H1 (cell line): Measurements from ENCODE around the gene DUSP21. TPM values are rescaled to one million over a fixed set of nuclear protein-coding genes. Genes with fewer than 3 reads are reported as not detected.

Experiments used
- EGR1 ChIP-seq: IDR thresholded peaks from 2 replicates; pipeline ENCODE4 v1.6.1; 2011; ENCODE audit warnings: low read depth, low read length, borderline replicate concordance
- GTF2F1 ChIP-seq: IDR thresholded peaks from 2 replicates; pipeline ENCODE4 v1.6.1; 2012; ENCODE audit warnings: low read depth, low read length, improper control_type of control experiment, borderline replicate concordance
- RXRA ChIP-seq: IDR thresholded peaks from 2 replicates; pipeline ENCODE4 v1.6.1; 2011; ENCODE audit warnings: low read depth, mild to moderate bottlenecking, low read length, moderate library complexity; ENCODE audit not compliant: insufficient read depth
- SUZ12 ChIP-seq: fragments of 200-600 bp; sonication (generic); IDR thresholded peaks from 2 replicates; pipeline ENCODE4 v1.6.1; 2012; ENCODE audit warnings: mild to moderate bottlenecking, inconsistent platforms, low read length, moderate library complexity, mixed read lengths
- polyA plus RNA-seq, 7 experiments: library from polyadenylated mRNA; depleted of rRNA in 3 of 7; stranded (reverse) in 5 of 7; unstranded in 2 of 7; fragments of >200 nt in 5 of 7; fragments of 200-250 nt in 2 of 7; gene quantifications; 1 replicate in 5 of 7; 2 replicates in 1 of 7; 4 replicates in 1 of 7; pipeline versions ENCODE4 v1.2.1 to v1.2.3, GENCODE V29; 2011 to 2013; ENCODE audit warnings: missing spikeins in 2 of 7, mixed read lengths in 2 of 7
- total RNA-seq: library from RNA; stranded (reverse); fragmentation: NEBNext Ultra II Directional; extraction: Animal tissue kit (Norgen Biotek cat#: 25700); gene quantifications from 2 replicates; pipeline ENCODE4 v1.2.1, GENCODE V29; 2021
- TF ChIP-seq, protein P1 (sequence below): fragments of 300-600 bp; sonication (generic); IDR thresholded peaks from 2 replicates; pipeline ENCODE4 v1.7.1; 2012; ENCODE audit warnings: low read length, moderate library complexity, mild to moderate bottlenecking, inconsistent platforms; ENCODE audit not compliant: insufficient replicate concordance

Gene DUSP21
- total and polyA plus RNA-seq, 2 of the 8 experiments (the other 6 are each of a cell fraction or from before 2014, with no cell fraction given), result not detected

DNA sequence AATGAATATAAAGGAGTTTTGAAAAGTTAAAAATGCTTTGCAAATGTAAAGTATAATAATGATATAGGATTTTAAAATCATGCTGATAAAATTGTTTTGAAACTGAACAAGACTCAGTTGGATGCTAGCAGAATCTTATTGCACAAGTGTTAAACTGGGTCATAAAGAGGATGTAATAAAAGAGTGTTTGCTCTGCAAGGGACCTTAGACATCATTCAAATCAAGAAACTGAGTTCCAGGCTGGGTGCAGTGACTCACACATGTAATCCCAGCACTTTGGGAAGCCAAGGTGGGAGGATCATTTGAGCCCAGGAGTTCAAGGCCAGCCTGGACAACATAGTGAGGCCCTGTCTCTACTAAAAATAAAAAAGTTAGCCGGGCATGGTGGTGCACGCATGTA lies 27.5 kb upstream of the DUSP21 start (continued):
- TF ChIP-seq, protein P1, sequence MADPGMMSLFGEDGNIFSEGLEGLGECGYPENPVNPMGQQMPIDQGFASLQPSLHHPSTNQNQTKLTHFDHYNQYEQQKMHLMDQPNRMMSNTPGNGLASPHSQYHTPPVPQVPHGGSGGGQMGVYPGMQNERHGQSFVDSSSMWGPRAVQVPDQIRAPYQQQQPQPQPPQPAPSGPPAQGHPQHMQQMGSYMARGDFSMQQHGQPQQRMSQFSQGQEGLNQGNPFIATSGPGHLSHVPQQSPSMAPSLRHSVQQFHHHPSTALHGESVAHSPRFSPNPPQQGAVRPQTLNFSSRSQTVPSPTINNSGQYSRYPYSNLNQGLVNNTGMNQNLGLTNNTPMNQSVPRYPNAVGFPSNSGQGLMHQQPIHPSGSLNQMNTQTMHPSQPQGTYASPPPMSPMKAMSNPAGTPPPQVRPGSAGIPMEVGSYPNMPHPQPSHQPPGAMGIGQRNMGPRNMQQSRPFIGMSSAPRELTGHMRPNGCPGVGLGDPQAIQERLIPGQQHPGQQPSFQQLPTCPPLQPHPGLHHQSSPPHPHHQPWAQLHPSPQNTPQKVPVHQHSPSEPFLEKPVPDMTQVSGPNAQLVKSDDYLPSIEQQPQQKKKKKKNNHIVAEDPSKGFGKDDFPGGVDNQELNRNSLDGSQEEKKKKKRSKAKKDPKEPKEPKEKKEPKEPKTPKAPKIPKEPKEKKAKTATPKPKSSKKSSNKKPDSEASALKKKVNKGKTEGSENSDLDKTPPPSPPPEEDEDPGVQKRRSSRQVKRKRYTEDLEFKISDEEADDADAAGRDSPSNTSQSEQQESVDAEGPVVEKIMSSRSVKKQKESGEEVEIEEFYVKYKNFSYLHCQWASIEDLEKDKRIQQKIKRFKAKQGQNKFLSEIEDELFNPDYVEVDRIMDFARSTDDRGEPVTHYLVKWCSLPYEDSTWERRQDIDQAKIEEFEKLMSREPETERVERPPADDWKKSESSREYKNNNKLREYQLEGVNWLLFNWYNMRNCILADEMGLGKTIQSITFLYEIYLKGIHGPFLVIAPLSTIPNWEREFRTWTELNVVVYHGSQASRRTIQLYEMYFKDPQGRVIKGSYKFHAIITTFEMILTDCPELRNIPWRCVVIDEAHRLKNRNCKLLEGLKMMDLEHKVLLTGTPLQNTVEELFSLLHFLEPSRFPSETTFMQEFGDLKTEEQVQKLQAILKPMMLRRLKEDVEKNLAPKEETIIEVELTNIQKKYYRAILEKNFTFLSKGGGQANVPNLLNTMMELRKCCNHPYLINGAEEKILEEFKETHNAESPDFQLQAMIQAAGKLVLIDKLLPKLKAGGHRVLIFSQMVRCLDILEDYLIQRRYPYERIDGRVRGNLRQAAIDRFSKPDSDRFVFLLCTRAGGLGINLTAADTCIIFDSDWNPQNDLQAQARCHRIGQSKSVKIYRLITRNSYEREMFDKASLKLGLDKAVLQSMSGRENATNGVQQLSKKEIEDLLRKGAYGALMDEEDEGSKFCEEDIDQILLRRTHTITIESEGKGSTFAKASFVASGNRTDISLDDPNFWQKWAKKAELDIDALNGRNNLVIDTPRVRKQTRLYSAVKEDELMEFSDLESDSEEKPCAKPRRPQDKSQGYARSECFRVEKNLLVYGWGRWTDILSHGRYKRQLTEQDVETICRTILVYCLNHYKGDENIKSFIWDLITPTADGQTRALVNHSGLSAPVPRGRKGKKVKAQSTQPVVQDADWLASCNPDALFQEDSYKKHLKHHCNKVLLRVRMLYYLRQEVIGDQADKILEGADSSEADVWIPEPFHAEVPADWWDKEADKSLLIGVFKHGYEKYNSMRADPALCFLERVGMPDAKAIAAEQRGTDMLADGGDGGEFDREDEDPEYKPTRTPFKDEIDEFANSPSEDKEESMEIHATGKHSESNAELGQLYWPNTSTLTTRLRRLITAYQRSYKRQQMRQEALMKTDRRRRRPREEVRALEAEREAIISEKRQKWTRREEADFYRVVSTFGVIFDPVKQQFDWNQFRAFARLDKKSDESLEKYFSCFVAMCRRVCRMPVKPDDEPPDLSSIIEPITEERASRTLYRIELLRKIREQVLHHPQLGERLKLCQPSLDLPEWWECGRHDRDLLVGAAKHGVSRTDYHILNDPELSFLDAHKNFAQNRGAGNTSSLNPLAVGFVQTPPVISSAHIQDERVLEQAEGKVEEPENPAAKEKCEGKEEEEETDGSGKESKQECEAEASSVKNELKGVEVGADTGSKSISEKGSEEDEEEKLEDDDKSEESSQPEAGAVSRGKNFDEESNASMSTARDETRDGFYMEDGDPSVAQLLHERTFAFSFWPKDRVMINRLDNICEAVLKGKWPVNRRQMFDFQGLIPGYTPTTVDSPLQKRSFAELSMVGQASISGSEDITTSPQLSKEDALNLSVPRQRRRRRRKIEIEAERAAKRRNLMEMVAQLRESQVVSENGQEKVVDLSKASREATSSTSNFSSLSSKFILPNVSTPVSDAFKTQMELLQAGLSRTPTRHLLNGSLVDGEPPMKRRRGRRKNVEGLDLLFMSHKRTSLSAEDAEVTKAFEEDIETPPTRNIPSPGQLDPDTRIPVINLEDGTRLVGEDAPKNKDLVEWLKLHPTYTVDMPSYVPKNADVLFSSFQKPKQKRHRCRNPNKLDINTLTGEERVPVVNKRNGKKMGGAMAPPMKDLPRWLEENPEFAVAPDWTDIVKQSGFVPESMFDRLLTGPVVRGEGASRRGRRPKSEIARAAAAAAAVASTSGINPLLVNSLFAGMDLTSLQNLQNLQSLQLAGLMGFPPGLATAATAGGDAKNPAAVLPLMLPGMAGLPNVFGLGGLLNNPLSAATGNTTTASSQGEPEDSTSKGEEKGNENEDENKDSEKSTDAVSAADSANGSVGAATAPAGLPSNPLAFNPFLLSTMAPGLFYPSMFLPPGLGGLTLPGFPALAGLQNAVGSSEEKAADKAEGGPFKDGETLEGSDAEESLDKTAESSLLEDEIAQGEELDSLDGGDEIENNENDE, result no peak
- no peak for TF ChIP-seq GTF2F1
- no peak for TF ChIP-seq RXRA
- no peak for TF ChIP-seq SUZ12
- no peak for TF ChIP-seq EGR1
- TF ChIP-seq, all 59 proteins: peak for 0
